Spleen (tissue), 7 donors: ENCODE measurements around the gene ERBB4.

Experiments
- CTCF ChIP-seq, 11 experiments: fragments of 200-600 bp in 7 of 11; fragments of 450-650 bp in 4 of 11; sonication (generic) in 4 of 11; IDR thresholded peaks in 8 of 11; conservative IDR thresholded peaks in 3 of 11; 1 replicate in 7 of 11; 2 replicates in 4 of 11; pipeline versions ENCODE4 v1.4.0 to v1.8.0; 2016 to 2021; ENCODE audit warnings: antibody characterized with exemption in 11 of 11, inconsistent platforms in 4 of 11, mild to moderate bottlenecking in 1 of 11
- POLR2A ChIP-seq, 3 donors: fragments of 450-650 bp; IDR thresholded peaks; one replicate each; pipeline ENCODE4 v1.5.1; 2017; ENCODE audit warnings: antibody characterized with exemption in 3 of 3, mild to moderate bottlenecking in 1 of 3
- POLR2AphosphoS5 ChIP-seq, 3 donors: sonication (generic); formaldehyde crosslinking; IDR thresholded peaks; one replicate each; pipeline ENCODE4 v1.5.1; 2017; ENCODE audit warnings: antibody characterized with exemption in 3 of 3
- donor health status: DM: no; HTN: no; CAD: no; lungs with moderate emphysema.
- donor health status: DM: no; HTN: no; CAD: no.
- donor health status: DM: no; HTN: no; CAD: no.

DNA sequence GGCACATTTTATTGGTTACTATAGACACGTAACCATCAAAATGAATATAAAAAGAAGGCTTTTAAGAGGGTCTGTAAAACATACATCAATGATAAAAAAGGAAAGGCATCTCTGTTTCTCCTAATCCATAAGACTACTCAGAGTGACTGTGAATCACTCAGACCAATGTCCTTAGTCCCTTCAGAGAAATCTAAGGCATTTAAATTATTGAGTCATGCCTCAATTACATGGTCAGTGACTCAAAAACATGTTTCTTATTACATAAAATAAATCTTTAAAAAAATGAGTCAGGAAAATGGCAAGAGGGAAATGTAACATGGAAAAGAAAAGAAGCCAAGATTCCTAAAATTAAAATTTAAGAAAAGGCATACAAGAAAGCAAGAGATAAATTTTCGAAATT lies 146.6 kb downstream of the ERBB4 start:
- TF ChIP-seq POLR2AphosphoS5 (IDR thresholded peaks at IDR 0.05) (no peak), POLR2A (IDR thresholded peaks at IDR 0.05) (no peak), CTCF (IDR thresholded peaks at IDR 0.05 in 8 of 11, conservative IDR thresholded peaks at IDR 0.05 in 3 of 11) (no peak)
